ENCODE results near the gene MTREX.

DNA sequence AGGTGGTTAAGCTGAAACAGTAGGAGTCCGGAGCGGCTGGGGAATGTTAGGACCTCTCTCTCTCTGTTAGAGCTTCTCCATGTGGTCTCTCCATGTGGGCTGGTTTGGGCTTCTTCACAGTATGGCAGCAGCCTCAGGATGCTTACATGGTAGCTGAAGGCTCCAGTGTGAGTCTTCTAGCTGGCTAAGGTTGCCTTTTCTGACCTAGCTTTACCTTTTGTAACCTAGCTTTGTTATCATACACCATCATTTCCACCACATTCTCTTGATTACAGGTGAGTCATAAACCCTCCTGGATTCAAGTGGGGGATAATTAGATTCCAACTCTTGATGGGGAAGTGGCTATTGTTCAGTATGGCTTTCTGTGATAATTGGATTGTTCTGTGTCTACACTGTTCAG, 98.5 kb downstream of the MTREX start:
- TF ChIP-seq, protein P1, sequence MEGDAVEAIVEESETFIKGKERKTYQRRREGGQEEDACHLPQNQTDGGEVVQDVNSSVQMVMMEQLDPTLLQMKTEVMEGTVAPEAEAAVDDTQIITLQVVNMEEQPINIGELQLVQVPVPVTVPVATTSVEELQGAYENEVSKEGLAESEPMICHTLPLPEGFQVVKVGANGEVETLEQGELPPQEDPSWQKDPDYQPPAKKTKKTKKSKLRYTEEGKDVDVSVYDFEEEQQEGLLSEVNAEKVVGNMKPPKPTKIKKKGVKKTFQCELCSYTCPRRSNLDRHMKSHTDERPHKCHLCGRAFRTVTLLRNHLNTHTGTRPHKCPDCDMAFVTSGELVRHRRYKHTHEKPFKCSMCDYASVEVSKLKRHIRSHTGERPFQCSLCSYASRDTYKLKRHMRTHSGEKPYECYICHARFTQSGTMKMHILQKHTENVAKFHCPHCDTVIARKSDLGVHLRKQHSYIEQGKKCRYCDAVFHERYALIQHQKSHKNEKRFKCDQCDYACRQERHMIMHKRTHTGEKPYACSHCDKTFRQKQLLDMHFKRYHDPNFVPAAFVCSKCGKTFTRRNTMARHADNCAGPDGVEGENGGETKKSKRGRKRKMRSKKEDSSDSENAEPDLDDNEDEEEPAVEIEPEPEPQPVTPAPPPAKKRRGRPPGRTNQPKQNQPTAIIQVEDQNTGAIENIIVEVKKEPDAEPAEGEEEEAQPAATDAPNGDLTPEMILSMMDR (conservative IDR thresholded peaks at IDR 0.05; ENCODE audit: low read depth, low read length): no peak
- TF ChIP-seq EZH2 (IDR thresholded peaks at IDR 0.05; ENCODE audit: low read length, unreplicated experiment) (no peak), EZH2phosphoT487 (IDR thresholded peaks at IDR 0.05; ENCODE audit: borderline replicate concordance, low read length) (no peak)
